Upper lobe of left lung (tissue), 6 donors: ENCODE data around the gene NXPE4. TPM values are rescaled to one million over a fixed set of nuclear protein-coding genes. Genes with fewer than 3 reads are reported as not detected.
"Not testable (repeated sequence)": the region's sequence is repeated elsewhere in the genome, so short reads cannot be mapped to it uniquely, and the experiment has no call there.

Source experiments
- ATAC-seq, 2 donors: fragments of 200-7000 bp; cut with Tn5 transposase; one replicate each; pipeline ENCODE4 v1.9.1; 2022; ENCODE audit warnings: mild to moderate bottlenecking in 2 of 2, moderate library complexity in 2 of 2; ENCODE audit not compliant: low FRiP score in 2 of 2
- DNase-seq, 2 donors: peaks; one replicate each; pipeline ENCODE4 v3.0.0-alpha.2; 2019 to 2020
- H3K27ac ChIP-seq, 4 donors: fragments of 200-600 bp; sonication (generic); one replicate each; pipeline ENCODE4 v1.5.1; 2016 to 2019
- H3K27me3 ChIP-seq, 4 donors: fragments of 200-600 bp; sonication (generic); one replicate each; pipeline ENCODE4 v1.5.1; 2017 to 2019
- H3K36me3 ChIP-seq, 4 donors: fragments of 200-600 bp; sonication (generic); one replicate each; pipeline ENCODE4 v1.5.1; 2016 to 2019
- H3K4me1 ChIP-seq, 4 donors: fragments of 200-600 bp; sonication (generic); one replicate each; pipeline ENCODE4 v1.5.1; 2018 to 2019
- H3K4me3 ChIP-seq, 4 donors: fragments of 200-600 bp; sonication (generic); one replicate each; pipeline ENCODE4 v1.5.1; 2017 to 2019; ENCODE audit warnings: mild to moderate bottlenecking in 2 of 4, moderate library complexity in 1 of 4
- H3K9me3 ChIP-seq, 4 donors: fragments of 200-600 bp; sonication (generic); one replicate each; pipeline ENCODE4 v1.5.1; 2018 to 2019
- EP300 ChIP-seq, 4 donors: sonication (generic); formaldehyde crosslinking; IDR thresholded peaks; one replicate each; pipeline ENCODE4 v1.5.1; 2017; ENCODE audit warnings: antibody characterized with exemption in 4 of 4, control low read depth in 2 of 4
- POLR2A ChIP-seq, 4 donors: fragments of 450-650 bp; IDR thresholded peaks; one replicate each; pipeline ENCODE4 v1.5.1; 2016 to 2017; ENCODE audit warnings: antibody characterized with exemption in 4 of 4, mild to moderate bottlenecking in 2 of 4
- POLR2AphosphoS5 ChIP-seq, 2 donors: sonication (generic); formaldehyde crosslinking; IDR thresholded peaks; one replicate each; pipeline ENCODE4 v1.5.1; 2017; ENCODE audit warnings: antibody characterized with exemption in 2 of 2
- WGBS, 2 donors: methylation state at CpG; one replicate each; pipeline ENCODE4 v1.1.5; 2017 to 2018; 5-methylcytosine and 5-hydroxymethylcytosine counted together
- total RNA-seq, 6 donors: library from RNA; depleted of rRNA in 4 of 6; stranded (reverse); fragments of >200 nt in 4 of 6; gene quantifications; one replicate each; pipeline versions ENCODE4 v1.1.0 to v1.2.1, GENCODE V29; 2016 to 2021
- TF ChIP-seq, protein P1 (sequence below), 6 experiments: fragments of 450-650 bp in 4 of 6; fragments of 200-600 bp in 2 of 6; sonication (generic) in 2 of 6; IDR thresholded peaks; one replicate each; pipeline ENCODE4 v1.5.1; 2016 to 2019; ENCODE audit warnings: antibody characterized with exemption in 6 of 6
- donor health status: DM: no; HTN: no; CAD: no; lungs with moderate emphysema.
- donor health status: DM: no; HTN: yes; CAD: no; lungs with severe emphysema.

The NXPE4 gene
- total RNA-seq, 6 donors from 2014 or later: 0.13 TPM; not detected in 5

GRCh38 chr11:114607753-114608459 is 12.3 kb upstream of the NXPE4 start:
- DNase-seq (no peak), ATAC-seq (no peak)
- TF ChIP-seq POLR2AphosphoS5 (IDR thresholded peaks at IDR 0.05) (no peak), POLR2A (IDR thresholded peaks at IDR 0.05) (no peak), EP300 (IDR thresholded peaks at IDR 0.05) (no peak)
- TF ChIP-seq, protein P1, sequence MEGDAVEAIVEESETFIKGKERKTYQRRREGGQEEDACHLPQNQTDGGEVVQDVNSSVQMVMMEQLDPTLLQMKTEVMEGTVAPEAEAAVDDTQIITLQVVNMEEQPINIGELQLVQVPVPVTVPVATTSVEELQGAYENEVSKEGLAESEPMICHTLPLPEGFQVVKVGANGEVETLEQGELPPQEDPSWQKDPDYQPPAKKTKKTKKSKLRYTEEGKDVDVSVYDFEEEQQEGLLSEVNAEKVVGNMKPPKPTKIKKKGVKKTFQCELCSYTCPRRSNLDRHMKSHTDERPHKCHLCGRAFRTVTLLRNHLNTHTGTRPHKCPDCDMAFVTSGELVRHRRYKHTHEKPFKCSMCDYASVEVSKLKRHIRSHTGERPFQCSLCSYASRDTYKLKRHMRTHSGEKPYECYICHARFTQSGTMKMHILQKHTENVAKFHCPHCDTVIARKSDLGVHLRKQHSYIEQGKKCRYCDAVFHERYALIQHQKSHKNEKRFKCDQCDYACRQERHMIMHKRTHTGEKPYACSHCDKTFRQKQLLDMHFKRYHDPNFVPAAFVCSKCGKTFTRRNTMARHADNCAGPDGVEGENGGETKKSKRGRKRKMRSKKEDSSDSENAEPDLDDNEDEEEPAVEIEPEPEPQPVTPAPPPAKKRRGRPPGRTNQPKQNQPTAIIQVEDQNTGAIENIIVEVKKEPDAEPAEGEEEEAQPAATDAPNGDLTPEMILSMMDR (IDR thresholded peaks at IDR 0.05): no peak
- H3K36me3 ChIP-seq: no peaks in the 10 kb centered on the region
- WGBS, 2 donors: 80 to 84% methylated on average over 10 to 11 of the region's 11 CpGs
- H3K4me1 ChIP-seq: no peaks in the 10 kb centered on the region
- no peak overlapping the region for H3K4me3 ChIP-seq
- no peaks in the 10 kb centered on the region for H3K9me3 ChIP-seq
- no peaks in the 10 kb centered on the region for H3K27me3 ChIP-seq
- H3K27ac ChIP-seq: no peak overlapping the region

- 90 to 91% methylated on average over 5 of the region's 5 CpGs for WGBS, 2 donors
- not testable (repeated sequence) for H3K9me3 ChIP-seq, H3K27ac ChIP-seq, DNase-seq, H3K4me1 ChIP-seq, H3K27me3 ChIP-seq, ATAC-seq, H3K4me3 ChIP-seq, H3K36me3 ChIP-seq
Measured at GRCh38 chr11:114606802-114607075, 11.2 kb upstream of the NXPE4 start.

DNA sequence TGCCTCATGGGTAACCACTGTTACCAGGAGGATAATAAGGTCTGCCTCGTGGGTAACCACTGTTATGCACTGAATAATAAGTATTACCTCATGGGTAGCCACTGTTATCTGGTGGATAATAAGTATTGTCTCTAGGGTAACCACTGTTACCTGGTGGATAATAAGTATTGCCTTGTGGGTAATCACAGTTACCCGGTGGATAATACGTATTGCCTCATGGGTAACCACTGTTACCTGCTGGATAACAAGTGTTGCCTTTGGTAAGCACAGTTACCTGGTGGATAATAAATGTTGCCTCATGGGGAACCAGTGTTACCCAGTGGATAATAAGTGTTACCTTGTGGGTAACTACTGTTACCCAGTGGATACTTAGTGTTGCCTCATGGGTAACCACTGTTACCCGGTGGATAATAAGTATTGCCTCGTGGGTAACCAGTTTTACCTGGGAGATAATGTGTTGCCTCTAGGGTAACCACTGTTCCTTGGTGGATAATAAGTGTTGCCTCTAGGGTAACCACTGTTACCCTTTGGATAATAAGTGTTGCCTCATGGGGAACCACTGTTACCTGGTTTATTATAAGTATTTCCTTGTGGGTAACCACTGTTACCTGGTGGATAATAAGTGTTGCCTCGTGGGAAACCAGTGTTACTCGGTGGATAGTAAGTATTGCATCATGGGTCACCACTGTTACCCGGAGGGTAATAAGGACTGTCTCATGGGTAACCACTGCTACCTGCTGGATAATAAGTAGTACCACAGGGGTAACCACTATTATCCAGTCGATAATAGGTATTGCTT is 10.6 kb upstream of the NXPE4 start:
- H3K27me3 ChIP-seq: no peaks in the 10 kb centered on the region
- TF ChIP-seq, protein P1 (IDR thresholded peaks at IDR 0.05): peak in 2 of 6 experiments; percentile 12 to 26
- no peak for TF ChIP-seq EP300 (IDR thresholded peaks at IDR 0.05)
- H3K27ac ChIP-seq: no peak overlapping the region
- H3K4me3 ChIP-seq: no peak overlapping the region
- no peaks in the 10 kb centered on the region for H3K4me1 ChIP-seq
- no peaks in the 10 kb centered on the region for H3K9me3 ChIP-seq
- ATAC-seq (no peak), DNase-seq (no peak)
- no peaks in the 10 kb centered on the region for H3K36me3 ChIP-seq
- WGBS, 2 donors: 81 to 95% methylated on average over 9 of the region's 9 CpGs

DNA sequence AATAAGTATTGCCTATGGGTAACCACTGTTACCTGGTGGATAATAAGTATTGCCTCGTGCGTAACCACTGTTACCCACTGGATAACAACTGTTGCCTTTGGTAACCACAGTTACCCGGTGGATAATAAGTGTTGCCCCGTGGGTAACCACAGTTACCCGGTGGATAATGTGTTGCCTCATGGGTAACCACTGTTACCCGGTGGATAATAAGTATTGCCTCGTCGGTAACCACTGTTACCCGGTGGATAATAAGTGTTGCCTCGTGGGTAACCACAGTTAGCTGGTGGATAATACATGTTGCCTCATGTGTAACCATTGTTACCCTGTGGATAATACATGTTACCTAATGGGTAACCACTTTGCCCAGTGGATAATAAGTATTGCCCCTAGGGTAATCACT is 9.8 kb upstream of the NXPE4 start:
- TF ChIP-seq POLR2A (IDR thresholded peaks at IDR 0.05): no peak
- no peak for TF ChIP-seq EP300 (IDR thresholded peaks at IDR 0.05)
- TF ChIP-seq POLR2AphosphoS5 (IDR thresholded peaks at IDR 0.05): no peak
- TF ChIP-seq, protein P1 (IDR thresholded peaks at IDR 0.05): no peak
- 87 to 94% methylated on average over 10 of the region's 10 CpGs for WGBS, 2 donors
- no peak overlapping the region for H3K27ac ChIP-seq
- DNase-seq (no peak), ATAC-seq (no peak)
- H3K4me1 ChIP-seq: no peaks in the 10 kb centered on the region
- H3K9me3 ChIP-seq: no peaks in the 10 kb centered on the region
- no peaks in the 10 kb centered on the region for H3K36me3 ChIP-seq
- no peak overlapping the region for H3K4me3 ChIP-seq
- no peaks in the 10 kb centered on the region for H3K27me3 ChIP-seq

DNA sequence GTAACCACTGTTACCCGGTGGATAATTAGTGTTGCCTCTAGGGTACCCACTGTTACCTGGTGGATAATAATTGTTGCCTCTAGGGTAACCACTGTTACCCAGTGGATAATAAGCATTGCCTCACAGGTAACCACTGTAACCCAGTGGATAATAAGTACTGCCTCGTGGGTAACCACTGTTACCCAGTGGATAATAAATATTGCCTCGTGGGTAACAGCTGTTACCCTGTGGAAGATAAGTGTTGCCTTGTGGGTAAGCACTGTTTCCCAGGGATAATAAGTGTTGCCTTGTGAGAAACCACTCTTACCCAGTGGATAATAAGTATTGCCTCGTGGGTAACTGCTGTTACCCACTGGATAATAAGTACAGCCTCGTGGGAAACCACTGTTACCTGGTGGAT is 9.3 kb upstream of the NXPE4 start:
- H3K4me3 ChIP-seq: no peak overlapping the region
- 82 to 88% methylated on average over 5 of the region's 5 CpGs for WGBS, 2 donors
- no peak for DNase-seq
- no peak for ATAC-seq
- no peaks in the 10 kb centered on the region for H3K9me3 ChIP-seq
- no peak overlapping the region for H3K27ac ChIP-seq
- no peak for TF ChIP-seq EP300 (IDR thresholded peaks at IDR 0.05)
- TF ChIP-seq, protein P1 (IDR thresholded peaks at IDR 0.05): no peak
- TF ChIP-seq POLR2AphosphoS5 (IDR thresholded peaks at IDR 0.05): no peak
- TF ChIP-seq POLR2A (IDR thresholded peaks at IDR 0.05): no peak
- no peaks in the 10 kb centered on the region for H3K27me3 ChIP-seq
- no peaks in the 10 kb centered on the region for H3K4me1 ChIP-seq
- no peaks in the 10 kb centered on the region for H3K36me3 ChIP-seq
